Measurements from ENCODE around the gene FLT3LG. TPM values are rescaled to one million over a fixed set of nuclear protein-coding genes. Genes with fewer than 3 reads are reported as not detected.

The FLT3LG gene
- total and polyA plus RNA-seq, 2 of the 8 experiments (the other 6 are each of a cell fraction or from before 2014, with no cell fraction given), result 1.6 to 3.2 TPM

- H3K79me2 ChIP-seq (ENCODE audit: control insufficient read depth in 1 of 2, insufficient read depth in 2 of 2, low read length in 2 of 2), result no peaks in the 10 kb centered on the region
- no peak overlapping the region for H2BK5ac ChIP-seq (ENCODE audit: low read depth, low read length)
- H3K4me1 ChIP-seq (replicated peaks in 1 of 4; ENCODE audit: control insufficient read depth in 3 of 4, insufficient read depth in 4 of 4, low read length in 3 of 4), result peaks cover 0 to 8% (median 3%) of the 10 kb centered on the region in 4 experiments; a peak in 6 of 7 replicates
- no peak overlapping the region for H3K4me2 ChIP-seq (ENCODE audit: insufficient read depth in 1 of 2, low read depth in 2 of 2, low read length in 2 of 2)
- no peak overlapping the region for H3K9ac ChIP-seq (replicated peaks in 1 of 4; ENCODE audit: extremely low read depth in 1 of 4, low read depth in 3 of 4, low read length in 3 of 4)
- H4K20me1 ChIP-seq (replicated peaks in 1 of 2; ENCODE audit: control insufficient read depth in 1 of 2, insufficient read depth in 2 of 2, low read length in 2 of 2), result no peaks in the 10 kb centered on the region
- no peaks in the 10 kb centered on the region; a peak in 1 of 4 replicates for H3K9me3 ChIP-seq (ENCODE audit: insufficient read depth in 2 of 2, low read depth in 1 of 2, low read length in 1 of 2)
- H3K79me1 ChIP-seq (ENCODE audit: low read depth, low read length), result no peaks in the 10 kb centered on the region
- DNase-seq (ENCODE audit: low read depth in 1 of 2, low spot score in 2 of 2) (no peak), FAIRE-seq (no peak)
- H4K8ac ChIP-seq (ENCODE audit: extremely low read depth, insufficient read depth, low read length), result no peak overlapping the region
- H4K5ac ChIP-seq (ENCODE audit: insufficient read length, low read depth, low read length), result no peak overlapping the region
- no peak overlapping the region for H2AK5ac ChIP-seq (ENCODE audit: low read depth, low read length)
- no peak overlapping the region for H3K18ac ChIP-seq (ENCODE audit: extremely low read depth, low read length)
- H2BK20ac ChIP-seq (ENCODE audit: low read length), result no peak overlapping the region
- 85% methylated on average over 3 of the region's 3 CpGs; no CpG with 5 or more reads in 1 of the 2 experiments for WGBS, 2 experiments (ENCODE audit: extremely low coverage in 1 of 2, insufficient coverage in 1 of 2, insufficient read length in 1 of 2, insufficient replicate concordance in 2 of 2, low coverage in 1 of 2, low lambda C conversion rate in 2 of 2, missing lambda C conversion rate in 1 of 2)
- H3K4me3 ChIP-seq (ENCODE audit: extremely low read depth in 1 of 4, insufficient read depth in 2 of 4, low read depth in 3 of 4, low read length in 4 of 4), result no peak overlapping the region
- no peak overlapping the region for H3K27ac ChIP-seq (ENCODE audit: low read depth, low read length)
- CTCF ChIA-PET (ENCODE audit: partially characterized antibody), result interaction anchor here (1.0 to 2.4 kb wide), 5 partner anchors 8 to 138 kb away, joined by 3 to 8 read pairs (median 4); partner anchors contain the start of gene FLT3LG
- H3K36me3 ChIP-seq (ENCODE audit: control insufficient read depth in 2 of 4, insufficient read depth in 4 of 4, low read length in 3 of 4), result peaks cover 2 to 8% (median 5%) of the 10 kb centered on the region in 4 experiments; a peak in 4 of 8 replicates
- H3K27me3 ChIP-seq (replicated peaks in 1 of 4; ENCODE audit: control insufficient read depth in 3 of 4, extremely low read depth in 1 of 4, insufficient read depth in 3 of 4, low read length in 3 of 4), result no peaks in the 10 kb centered on the region
- no peaks in the 10 kb centered on the region for H3K23me2 ChIP-seq (ENCODE audit: low read depth, low read length)
- H3K56ac ChIP-seq (replicated peaks; ENCODE audit: insufficient read length, low read depth, low read length), result no peak overlapping the region
- no peak overlapping the region for H2BK15ac ChIP-seq (ENCODE audit: low read length)
- no peak overlapping the region for H2AFZ ChIP-seq (ENCODE audit: low read length)
- no peak overlapping the region for H3K23ac ChIP-seq (ENCODE audit: insufficient read length)
- no peak overlapping the region for H3K14ac ChIP-seq (ENCODE audit: insufficient read length)
- H2BK12ac ChIP-seq (ENCODE audit: low read depth, low read length), result no peak overlapping the region
- H4K91ac ChIP-seq (replicated peaks; ENCODE audit: insufficient read length, low read length), result no peak overlapping the region
- no peak overlapping the region for H2BK120ac ChIP-seq (replicated peaks; ENCODE audit: low read depth, low read length)
- no peak overlapping the region for H3K4ac ChIP-seq (replicated peaks; ENCODE audit: insufficient read length, low read depth, low read length)
- POLR2A ChIA-PET (ENCODE audit: partially characterized antibody), result interaction anchor here (0.7 to 4.2 kb wide), 6 partner anchors 10 to 89 kb away, joined by 4 to 17 read pairs (median 8); partner anchors contain the start of genes ALDH16A1 and RPL13A
- TF ChIP-seq GTF2F1 (IDR thresholded peaks at IDR 0.05; ENCODE audit: borderline replicate concordance, low read depth, low read length) (no peak), KDM4A (IDR thresholded peaks at IDR 0.05; ENCODE audit: low read depth, low read length, severe bottlenecking) (no peak)
These were observed 8.6 kb upstream of the FLT3LG start for GRCh38 chr19:49465371-49465770.

Data from H1 (cell line).